ENCODE results near the gene SPAAR.

Gene SPAAR

GRCh38 chr9:35919212-35920008, 10.1 kb downstream of the SPAAR start:
- peak overlapping the region; percentile 71 to 91 for H3K27ac ChIP-seq (ENCODE audit: low read depth in 2 of 2, low read length in 2 of 2)
- H3K9me3 ChIP-seq (ENCODE audit: control insufficient read depth in 2 of 2, low read length in 2 of 2), result no peaks in the 10 kb centered on the region
- H3K9ac ChIP-seq (ENCODE audit: low read depth in 1 of 2, low read length in 2 of 2), result peak overlapping the region in 1 of 2 donors; percentile 27
- no peaks in the 10 kb centered on the region for H3K27me3 ChIP-seq (ENCODE audit: control insufficient read depth in 2 of 2, insufficient read depth in 2 of 2, low read length in 2 of 2)
- H3K36me3 ChIP-seq (ENCODE audit: control insufficient read depth in 2 of 2, insufficient read depth in 2 of 2, low read length in 2 of 2), result no peaks in the 10 kb centered on the region
- peaks cover 60 to 73% of the 10 kb centered on the region in 2 donors for H3K4me1 ChIP-seq (ENCODE audit: control insufficient read depth in 2 of 2, insufficient read depth in 2 of 2, low read length in 2 of 2)
- H3K4me3 ChIP-seq (ENCODE audit: low read length in 2 of 2), result peak overlapping the region; percentile 10 to 31

GRCh38 chr9:35920051-35920620, 10.8 kb downstream of the SPAAR start:
- no peaks in the 10 kb centered on the region for H3K27me3 ChIP-seq (ENCODE audit: control insufficient read depth in 2 of 2, insufficient read depth in 2 of 2, low read length in 2 of 2)
- H3K4me3 ChIP-seq (ENCODE audit: low read length in 2 of 2), result peak overlapping the region in 1 of 2 donors; percentile 41
- peak overlapping the region; percentile 71 to 91 for H3K27ac ChIP-seq (ENCODE audit: low read depth in 2 of 2, low read length in 2 of 2)
- peaks cover 57 to 66% of the 10 kb centered on the region in 2 donors for H3K4me1 ChIP-seq (ENCODE audit: control insufficient read depth in 2 of 2, insufficient read depth in 2 of 2, low read length in 2 of 2)
- H3K36me3 ChIP-seq (ENCODE audit: control insufficient read depth in 2 of 2, insufficient read depth in 2 of 2, low read length in 2 of 2), result no peaks in the 10 kb centered on the region
- no peaks in the 10 kb centered on the region for H3K9me3 ChIP-seq (ENCODE audit: control insufficient read depth in 2 of 2, low read length in 2 of 2)
- H3K9ac ChIP-seq (ENCODE audit: low read depth in 1 of 2, low read length in 2 of 2), result peak overlapping the region; percentile 30 to 41

DNA sequence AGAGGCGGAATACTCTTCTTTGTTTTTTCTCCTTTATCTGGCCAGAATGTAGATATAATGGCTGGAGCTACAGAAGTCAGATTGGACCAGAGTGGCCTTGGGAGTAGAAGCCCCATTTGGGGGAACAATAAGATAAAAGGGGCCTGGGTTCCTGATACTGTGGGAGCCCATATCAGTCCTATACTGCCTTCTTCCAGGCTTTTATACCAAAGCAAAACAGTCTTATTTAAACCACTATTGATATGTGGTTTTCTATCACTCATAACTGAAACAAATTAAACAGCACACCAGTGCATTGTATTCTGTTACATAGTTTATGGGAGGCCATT, 14.3 kb downstream of the SPAAR start:
- Histone ChIP-seq H3K4me1 (ENCODE audit: control insufficient read depth in 2 of 2, insufficient read depth in 2 of 2, low read length in 2 of 2) (peaks cover 33 to 36% of the 10 kb centered on the region in 2 donors), H3K27me3 (ENCODE audit: control insufficient read depth in 2 of 2, insufficient read depth in 2 of 2, low read length in 2 of 2) (no peaks in the 10 kb centered on the region), H3K9ac (ENCODE audit: low read depth in 1 of 2, low read length in 2 of 2) (no peak overlapping the region), H3K27ac (ENCODE audit: low read depth in 2 of 2, low read length in 2 of 2) (peak overlapping the region; percentile 32 to 76), H3K9me3 (ENCODE audit: control insufficient read depth in 2 of 2, low read length in 2 of 2) (no peaks in the 10 kb centered on the region), H3K4me3 (ENCODE audit: low read length in 2 of 2) (no peak overlapping the region), H3K36me3 (ENCODE audit: control insufficient read depth in 2 of 2, insufficient read depth in 2 of 2, low read length in 2 of 2) (no peaks in the 10 kb centered on the region)

DNA sequence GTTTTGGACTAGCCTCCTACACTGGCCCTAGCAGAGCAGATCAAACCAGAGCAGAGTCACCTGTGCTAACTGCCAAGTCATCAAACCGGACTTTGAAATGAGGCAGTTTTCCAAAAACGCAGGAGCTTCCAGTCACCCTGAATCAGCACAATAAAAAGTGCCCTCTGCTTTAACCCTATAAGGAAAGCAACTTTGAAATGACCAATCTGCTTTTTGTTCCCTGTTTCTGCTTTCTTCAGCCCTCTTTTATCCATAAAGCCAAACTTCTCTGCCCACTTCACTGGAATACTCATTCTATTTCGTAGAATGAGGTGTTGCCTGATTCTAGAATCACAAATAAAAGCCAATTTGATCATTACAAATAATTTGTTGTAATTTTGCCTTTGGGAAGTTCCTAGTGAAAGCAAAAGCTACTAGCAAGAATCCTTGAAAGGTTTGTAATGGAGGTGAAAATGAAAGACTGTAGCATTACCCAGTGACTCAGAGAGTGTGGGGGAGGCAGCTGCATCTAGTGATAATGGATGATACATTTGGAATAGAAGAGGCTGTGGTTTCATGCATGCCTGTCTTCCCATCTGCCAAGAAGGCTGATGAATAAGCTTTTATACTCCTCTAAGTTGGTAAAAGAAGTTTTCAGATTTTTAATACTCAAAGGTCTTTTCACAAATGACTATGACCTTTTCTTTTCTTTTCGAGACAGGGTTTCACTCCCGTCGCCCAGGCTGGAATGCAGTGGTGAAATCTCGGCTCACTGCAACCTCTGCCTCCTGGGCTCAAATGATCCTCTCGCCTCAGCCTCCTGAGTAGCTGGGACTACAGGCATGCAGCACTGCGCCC, 14.9 kb downstream of the SPAAR start:
- Histone ChIP-seq H3K36me3 (ENCODE audit: control insufficient read depth in 2 of 2, insufficient read depth in 2 of 2, low read length in 2 of 2) (no peaks in the 10 kb centered on the region), H3K4me3 (ENCODE audit: low read length in 2 of 2) (no peak overlapping the region), H3K9ac (ENCODE audit: low read depth in 1 of 2, low read length in 2 of 2) (peak overlapping the region in 1 of 2 donors; percentile 28), H3K4me1 (ENCODE audit: control insufficient read depth in 2 of 2, insufficient read depth in 2 of 2, low read length in 2 of 2) (peaks cover 28 to 31% of the 10 kb centered on the region in 2 donors), H3K27me3 (ENCODE audit: control insufficient read depth in 2 of 2, insufficient read depth in 2 of 2, low read length in 2 of 2) (no peaks in the 10 kb centered on the region), H3K27ac (ENCODE audit: low read depth in 2 of 2, low read length in 2 of 2) (peak overlapping the region; percentile 32 to 76), H3K9me3 (ENCODE audit: control insufficient read depth in 2 of 2, low read length in 2 of 2) (no peaks in the 10 kb centered on the region)

- Histone ChIP-seq H3K27ac (ENCODE audit: low read depth in 2 of 2, low read length in 2 of 2) (no peak overlapping the region), H3K27me3 (ENCODE audit: control insufficient read depth in 2 of 2, insufficient read depth in 2 of 2, low read length in 2 of 2) (no peaks in the 10 kb centered on the region), H3K4me3 (ENCODE audit: low read length in 2 of 2) (no peak overlapping the region), H3K36me3 (ENCODE audit: control insufficient read depth in 2 of 2, insufficient read depth in 2 of 2, low read length in 2 of 2) (no peaks in the 10 kb centered on the region), H3K9me3 (ENCODE audit: control insufficient read depth in 2 of 2, low read length in 2 of 2) (no peaks in the 10 kb centered on the region), H3K4me1 (ENCODE audit: control insufficient read depth in 2 of 2, insufficient read depth in 2 of 2, low read length in 2 of 2) (peaks cover 4% of the 10 kb centered on the region in 2 donors), H3K9ac (ENCODE audit: low read depth in 1 of 2, low read length in 2 of 2) (no peak overlapping the region)
These were observed 19.5 kb downstream of the SPAAR start for GRCh38 chr9:35928591-35929452.

DNA sequence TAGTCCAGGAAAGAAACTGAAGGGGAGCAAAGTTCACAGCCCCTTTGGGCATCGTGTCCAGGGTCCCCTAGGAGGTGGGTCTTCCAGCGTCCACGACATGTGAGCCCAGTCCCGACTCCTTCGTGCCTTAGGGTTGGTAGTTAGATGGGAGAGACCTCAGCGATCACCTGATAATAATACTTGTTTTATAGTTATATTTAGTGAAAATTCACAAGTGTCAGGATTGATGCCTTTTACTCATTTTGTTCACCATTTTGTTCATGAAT, 20.1 kb downstream of the SPAAR start:
- Histone ChIP-seq H3K4me1 (ENCODE audit: control insufficient read depth in 2 of 2, insufficient read depth in 2 of 2, low read length in 2 of 2) (no peaks in the 10 kb centered on the region), H3K27me3 (ENCODE audit: control insufficient read depth in 2 of 2, insufficient read depth in 2 of 2, low read length in 2 of 2) (no peaks in the 10 kb centered on the region), H3K9ac (ENCODE audit: low read depth in 1 of 2, low read length in 2 of 2) (no peak overlapping the region), H3K27ac (ENCODE audit: low read depth in 2 of 2, low read length in 2 of 2) (no peak overlapping the region), H3K4me3 (ENCODE audit: low read length in 2 of 2) (no peak overlapping the region), H3K9me3 (ENCODE audit: control insufficient read depth in 2 of 2, low read length in 2 of 2) (no peaks in the 10 kb centered on the region), H3K36me3 (ENCODE audit: control insufficient read depth in 2 of 2, insufficient read depth in 2 of 2, low read length in 2 of 2) (no peaks in the 10 kb centered on the region)

DNA sequence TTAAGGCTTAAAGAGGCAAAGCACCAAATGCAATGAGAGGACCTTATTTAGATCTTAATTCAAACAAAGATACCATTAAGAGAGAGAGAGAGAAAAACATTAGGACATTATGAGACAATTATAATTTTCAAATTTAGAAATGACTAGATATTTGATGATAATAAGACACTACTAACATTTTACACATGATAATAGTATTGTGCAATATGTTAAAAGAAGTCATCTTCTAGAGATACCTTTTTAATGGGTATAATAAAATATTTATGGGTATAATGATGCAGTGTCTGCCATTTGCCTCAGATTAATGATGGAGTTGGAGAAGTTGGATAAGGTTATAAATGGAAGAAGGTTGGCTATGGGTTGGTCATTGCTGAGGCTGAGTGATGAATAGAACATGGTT, 21.2 kb downstream of the SPAAR start:
- no peak overlapping the region for H3K27ac ChIP-seq (ENCODE audit: low read depth in 2 of 2, low read length in 2 of 2)
- no peaks in the 10 kb centered on the region for H3K9me3 ChIP-seq (ENCODE audit: control insufficient read depth in 2 of 2, low read length in 2 of 2)

GRCh38 chr9:35930989-35931388, 21.7 kb downstream of the SPAAR start:
- H3K27me3 ChIP-seq (ENCODE audit: control insufficient read depth in 2 of 2, insufficient read depth in 2 of 2, low read length in 2 of 2), result no peaks in the 10 kb centered on the region
- H3K9ac ChIP-seq (ENCODE audit: low read depth in 1 of 2, low read length in 2 of 2), result no peak overlapping the region
- H3K4me1 ChIP-seq (ENCODE audit: control insufficient read depth in 2 of 2, insufficient read depth in 2 of 2, low read length in 2 of 2), result no peaks in the 10 kb centered on the region
- H3K36me3 ChIP-seq (ENCODE audit: control insufficient read depth in 2 of 2, insufficient read depth in 2 of 2, low read length in 2 of 2), result no peaks in the 10 kb centered on the region
- no peaks in the 10 kb centered on the region for H3K9me3 ChIP-seq (ENCODE audit: control insufficient read depth in 2 of 2, low read length in 2 of 2)
- H3K4me3 ChIP-seq (ENCODE audit: low read length in 2 of 2), result no peak overlapping the region
- H3K27ac ChIP-seq (ENCODE audit: low read depth in 2 of 2, low read length in 2 of 2), result no peak overlapping the region

More for the DNA sequence above, 21.2 kb downstream of the SPAAR start:
- H3K27me3 ChIP-seq (ENCODE audit: control insufficient read depth in 2 of 2, insufficient read depth in 2 of 2, low read length in 2 of 2), result no peaks in the 10 kb centered on the region
- H3K4me3 ChIP-seq (ENCODE audit: low read length in 2 of 2), result no peak overlapping the region
- no peaks in the 10 kb centered on the region for H3K36me3 ChIP-seq (ENCODE audit: control insufficient read depth in 2 of 2, insufficient read depth in 2 of 2, low read length in 2 of 2)
- H3K9ac ChIP-seq (ENCODE audit: low read depth in 1 of 2, low read length in 2 of 2), result no peak overlapping the region
- H3K4me1 ChIP-seq (ENCODE audit: control insufficient read depth in 2 of 2, insufficient read depth in 2 of 2, low read length in 2 of 2), result no peaks in the 10 kb centered on the region

DNA sequence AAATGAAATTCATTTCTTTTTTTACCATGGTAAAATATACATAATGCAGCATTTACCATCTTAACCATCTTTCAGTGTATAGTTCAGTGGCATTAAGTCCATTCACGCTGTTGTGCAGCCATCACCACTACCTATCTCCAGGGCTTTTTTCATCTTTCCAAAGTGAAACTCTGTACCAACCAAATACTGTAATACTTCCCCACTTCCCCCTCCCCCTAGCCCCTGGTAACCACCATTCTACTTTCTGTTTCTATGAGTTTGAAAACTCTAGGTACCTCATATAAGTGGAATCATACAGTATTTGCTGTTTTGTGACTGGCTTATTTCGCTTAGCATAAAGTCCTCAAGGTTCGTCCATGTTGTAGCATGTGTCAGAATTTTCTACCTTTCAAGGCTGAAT, 23.4 kb downstream of the SPAAR start:
- Histone ChIP-seq H3K4me1 (ENCODE audit: control insufficient read depth in 2 of 2, insufficient read depth in 2 of 2, low read length in 2 of 2) (no peaks in the 10 kb centered on the region), H3K9me3 (ENCODE audit: control insufficient read depth in 2 of 2, low read length in 2 of 2) (no peaks in the 10 kb centered on the region), H3K36me3 (ENCODE audit: control insufficient read depth in 2 of 2, insufficient read depth in 2 of 2, low read length in 2 of 2) (no peaks in the 10 kb centered on the region), H3K27me3 (ENCODE audit: control insufficient read depth in 2 of 2, insufficient read depth in 2 of 2, low read length in 2 of 2) (no peaks in the 10 kb centered on the region), H3K4me3 (ENCODE audit: low read length in 2 of 2) (no peak overlapping the region), H3K27ac (ENCODE audit: low read depth in 2 of 2, low read length in 2 of 2) (no peak overlapping the region), H3K9ac (ENCODE audit: low read depth in 1 of 2, low read length in 2 of 2) (no peak overlapping the region)
